IMR-90 (cell line): Measurements from ENCODE around the gene MAN1C1.

ENCODE experiments used
- CHD1 ChIP-seq: IDR thresholded peaks from 2 replicates; pipeline ENCODE4 v1.6.1; 2012; ENCODE audit warnings: low read depth, low read length, improper control_type of control experiment
- MXI1 ChIP-seq: IDR thresholded peaks from 2 replicates; pipeline ENCODE4 v1.6.1; 2012; ENCODE audit warnings: low read depth, mild to moderate bottlenecking, low read length, moderate library complexity, borderline replicate concordance
- SMC3 ChIP-seq: fragments of 150-350 bp; IDR thresholded peaks from 2 replicates; pipeline ENCODE4 v1.6.1; 2016; ENCODE audit warnings: low read depth, mild to moderate bottlenecking, antibody characterized with exemption, low read length, moderate library complexity

DNA sequence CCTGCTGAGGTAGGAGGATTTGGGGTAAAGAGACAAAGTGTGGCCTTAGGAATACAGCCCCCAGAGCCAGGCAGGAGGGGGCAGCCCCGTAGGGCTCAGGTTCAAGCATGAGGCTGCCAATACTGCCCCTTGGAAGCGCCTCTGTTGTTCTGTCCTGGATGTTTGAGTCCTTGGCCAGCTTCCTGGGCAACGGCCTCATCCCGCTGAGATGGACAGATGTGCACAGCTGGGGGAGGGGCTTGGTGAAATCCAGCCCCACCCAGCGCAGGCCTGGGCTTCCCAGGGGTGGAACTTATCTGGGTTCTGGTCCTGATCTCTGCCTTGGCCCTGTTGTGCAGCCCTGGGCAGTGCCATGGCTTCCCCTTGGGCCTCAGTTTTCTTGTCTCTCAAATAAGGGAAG lies 34.8 kb upstream of the MAN1C1 start:
- TF ChIP-seq SMC3, result no peak
- TF ChIP-seq CHD1, result no peak
- no peak for TF ChIP-seq MXI1
